Activated T-cell treated with anti-CD3 and anti-CD28 coated beads, Interleukin-2, amount 50 U/mL, for 1 hour (primary cell): ENCODE data around the gene FSTL5.

Source experiments
- DNase-seq: peaks from one replicate; pipeline ENCODE4 v3.0.0-alpha.2; 2020

FSTL5 gene

GRCh38 chr4:161428180-161428965, 735.4 kb downstream of the FSTL5 start:
- no peak for DNase-seq

GRCh38 chr4:161419822-161420221, 744.0 kb downstream of the FSTL5 start:
- DNase-seq: no peak

- DNase-seq: no peak
These were observed 751.9 kb downstream of the FSTL5 start for GRCh38 chr4:161411901-161412300.

GRCh38 chr4:161404346-161405110, 759.3 kb downstream of the FSTL5 start:
- no peak for DNase-seq

- DNase-seq: no peak
These were observed 760.0 kb downstream of the FSTL5 start for GRCh38 chr4:161403781-161404180.

- no peak for DNase-seq
These were observed 770.2 kb downstream of the FSTL5 start for GRCh38 chr4:161393602-161394001.

GRCh38 chr4:161382655-161383054, 781.1 kb downstream of the FSTL5 start:
- no peak for DNase-seq

- no peak for DNase-seq
These were observed 787.5 kb downstream of the FSTL5 start for GRCh38 chr4:161376275-161376674.

GRCh38 chr4:161364681-161365080, 799.1 kb downstream of the FSTL5 start:
- DNase-seq: no peak

- DNase-seq: no peak
These were observed 802.8 kb downstream of the FSTL5 start for GRCh38 chr4:161360982-161361381.

GRCh38 chr4:161359491-161359890, 804.3 kb downstream of the FSTL5 start:
- DNase-seq: no peak

- DNase-seq: no peak
These were observed 807.4 kb downstream of the FSTL5 start for GRCh38 chr4:161356351-161356750.

- DNase-seq: no peak
These were observed 812.9 kb downstream of the FSTL5 start for GRCh38 chr4:161350946-161351345.

- DNase-seq: no peak
These were observed 818.1 kb downstream of the FSTL5 start for GRCh38 chr4:161345741-161346140.

- DNase-seq: no peak
These were observed 820.2 kb downstream of the FSTL5 start for GRCh38 chr4:161343569-161343950.

GRCh38 chr4:161342881-161343568, 820.8 kb downstream of the FSTL5 start:
- DNase-seq: no peak

- no peak for DNase-seq
These were observed 827.2 kb downstream of the FSTL5 start for GRCh38 chr4:161336621-161337020.

- DNase-seq: no peak
These were observed 827.7 kb downstream of the FSTL5 start for GRCh38 chr4:161336016-161336530.
